ENCODE data around the gene LIPC. TPM values are rescaled to one million over a fixed set of nuclear protein-coding genes. Genes with fewer than 3 reads are reported as not detected.
A peak's percentile ranks its signal among the peaks of the same experiment; 100 is the strongest.

LIPC gene
- total RNA-seq, 1 donor from 2014 or later, result under 0.01 TPM

DNA sequence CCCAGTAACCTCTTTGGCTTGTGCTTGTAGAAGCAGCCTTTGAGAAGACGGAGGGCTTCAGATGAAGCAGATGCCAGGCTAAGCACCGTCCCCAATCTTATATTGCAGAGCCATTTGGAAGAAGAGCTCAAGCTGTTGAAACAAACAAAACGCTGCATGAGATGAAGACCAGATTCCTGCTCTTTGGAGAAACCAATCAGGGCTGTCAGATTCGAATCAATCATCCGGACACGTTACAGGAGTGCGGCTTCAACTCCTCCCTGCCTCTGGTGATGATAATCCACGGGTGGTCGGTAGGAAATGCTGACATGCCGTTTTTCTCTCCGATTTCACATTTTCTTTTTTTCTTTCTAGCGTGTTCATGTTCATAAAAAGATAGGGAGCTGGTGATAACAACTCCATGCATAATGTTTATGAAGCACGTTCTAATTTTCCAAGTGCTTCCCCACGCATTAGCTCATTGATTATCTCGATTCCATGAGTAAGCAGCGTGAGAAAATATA is 106.5 kb downstream of the LIPC start:
- H3K4me3 ChIP-seq (ENCODE audit: low read length in 3 of 3), result no peak overlapping the region
- no peaks in the 10 kb centered on the region for H3K27me3 ChIP-seq (ENCODE audit: control insufficient read depth in 3 of 3, insufficient read depth in 3 of 3, low read length in 3 of 3)
- no peak overlapping the region for H3K9ac ChIP-seq (ENCODE audit: low read depth in 1 of 3, low read length in 3 of 3)
- H3K27ac ChIP-seq (ENCODE audit: low read depth, low read length), result no peak overlapping the region
- peaks cover 13 to 16% (median 15%) of the 10 kb centered on the region in 3 donors for H3K4me1 ChIP-seq (ENCODE audit: control insufficient read depth in 3 of 3, insufficient read depth in 3 of 3, low read length in 3 of 3)
- no peaks in the 10 kb centered on the region for H3K36me3 ChIP-seq (ENCODE audit: control insufficient read depth in 3 of 3, insufficient read depth in 3 of 3, low read length in 3 of 3)
- H3K9me3 ChIP-seq (ENCODE audit: control insufficient read depth in 3 of 3, low read length in 3 of 3), result no peaks in the 10 kb centered on the region

DNA sequence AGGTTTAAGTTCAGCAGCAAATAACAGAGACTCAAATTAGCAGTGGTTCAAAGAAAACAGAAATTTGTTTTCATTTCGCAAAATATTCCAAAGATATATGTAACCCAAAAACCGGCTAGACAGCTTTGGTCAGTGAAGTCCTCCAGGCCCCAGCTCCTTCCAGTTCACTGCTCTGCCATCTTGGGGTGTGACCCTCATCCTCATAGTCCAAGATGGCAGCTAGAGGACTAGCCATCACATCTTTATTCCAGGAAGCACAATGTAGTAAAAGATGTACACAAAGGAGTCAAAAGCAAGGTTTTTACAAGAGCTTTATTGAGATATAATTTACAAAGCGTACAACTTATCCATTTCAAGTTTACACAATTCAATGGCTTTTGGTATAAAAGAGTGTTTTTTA is 107.1 kb downstream of the LIPC start:
- peaks cover 13 to 16% (median 15%) of the 10 kb centered on the region in 3 donors for H3K4me1 ChIP-seq (ENCODE audit: control insufficient read depth in 3 of 3, insufficient read depth in 3 of 3, low read length in 3 of 3)
- no peaks in the 10 kb centered on the region for H3K36me3 ChIP-seq (ENCODE audit: control insufficient read depth in 3 of 3, insufficient read depth in 3 of 3, low read length in 3 of 3)
- H3K27ac ChIP-seq (ENCODE audit: low read depth, low read length), result no peak overlapping the region
- H3K27me3 ChIP-seq (ENCODE audit: control insufficient read depth in 3 of 3, insufficient read depth in 3 of 3, low read length in 3 of 3), result no peaks in the 10 kb centered on the region
- H3K4me3 ChIP-seq (ENCODE audit: low read length in 3 of 3), result no peak overlapping the region
- no peak overlapping the region for H3K9ac ChIP-seq (ENCODE audit: low read depth in 1 of 3, low read length in 3 of 3)
- no peaks in the 10 kb centered on the region for H3K9me3 ChIP-seq (ENCODE audit: control insufficient read depth in 3 of 3, low read length in 3 of 3)

DNA sequence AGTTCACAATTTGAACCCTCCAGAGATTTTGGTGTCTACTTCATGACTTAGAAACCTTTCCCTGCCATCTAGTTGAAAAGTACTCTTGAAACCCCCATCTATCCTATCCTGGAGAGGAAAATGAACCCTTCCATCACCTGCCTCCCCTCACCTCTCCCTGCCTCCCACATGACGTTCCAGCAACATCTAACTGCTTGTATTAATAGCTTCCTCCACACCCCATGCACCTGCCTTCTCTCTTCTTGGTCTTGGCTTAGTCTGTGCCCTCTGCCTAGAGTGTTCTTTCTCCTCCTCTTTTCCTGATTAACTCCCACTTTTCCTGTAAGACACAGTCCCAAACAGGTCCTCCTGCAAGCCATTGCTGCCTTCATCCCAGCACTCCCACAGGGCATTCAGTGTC is 107.8 kb downstream of the LIPC start:
- H3K9ac ChIP-seq (ENCODE audit: low read depth in 1 of 3, low read length in 3 of 3), result no peak overlapping the region
- no peak overlapping the region for H3K4me3 ChIP-seq (ENCODE audit: low read length in 3 of 3)
- no peak overlapping the region for H3K27ac ChIP-seq (ENCODE audit: low read depth, low read length)
- no peaks in the 10 kb centered on the region for H3K27me3 ChIP-seq (ENCODE audit: control insufficient read depth in 3 of 3, insufficient read depth in 3 of 3, low read length in 3 of 3)
- H3K9me3 ChIP-seq (ENCODE audit: control insufficient read depth in 3 of 3, low read length in 3 of 3), result no peaks in the 10 kb centered on the region
- H3K4me1 ChIP-seq (ENCODE audit: control insufficient read depth in 3 of 3, insufficient read depth in 3 of 3, low read length in 3 of 3), result peaks cover 13 to 16% (median 15%) of the 10 kb centered on the region in 3 donors
- H3K36me3 ChIP-seq (ENCODE audit: control insufficient read depth in 3 of 3, insufficient read depth in 3 of 3, low read length in 3 of 3), result no peaks in the 10 kb centered on the region

DNA sequence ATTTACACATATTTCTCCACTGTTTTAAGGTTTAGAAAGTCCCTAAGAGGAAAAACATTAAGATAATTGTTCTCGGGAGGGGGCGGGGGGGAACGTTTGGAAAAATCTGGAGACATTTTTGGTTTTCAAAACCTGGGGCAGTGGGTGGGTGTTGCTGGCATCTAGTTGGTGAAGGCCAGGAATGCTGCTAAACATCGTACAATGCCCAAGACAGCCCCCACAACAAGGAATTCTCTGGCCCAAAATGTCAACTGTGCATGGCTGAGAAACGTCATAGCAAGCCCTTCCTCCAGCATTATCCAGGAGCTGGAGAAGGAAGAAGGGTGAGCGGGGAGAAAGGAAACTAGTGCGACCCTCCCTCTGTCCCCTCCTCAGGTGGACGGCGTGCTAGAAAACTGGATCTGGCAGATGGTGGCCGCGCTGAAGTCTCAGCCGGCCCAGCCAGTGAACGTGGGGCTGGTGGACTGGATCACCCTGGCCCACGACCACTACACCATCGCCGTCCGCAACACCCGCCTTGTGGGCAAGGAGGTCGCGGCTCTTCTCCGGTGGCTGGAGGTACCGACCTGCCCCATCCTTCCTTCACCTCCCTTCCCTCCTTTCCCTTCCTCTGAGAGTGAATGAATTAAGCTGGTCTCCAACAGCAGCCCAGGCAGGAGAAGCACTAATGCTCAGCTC is 109.8 kb downstream of the LIPC start:
- peaks cover 5 to 10% (median 10%) of the 10 kb centered on the region in 3 donors for H3K4me1 ChIP-seq (ENCODE audit: control insufficient read depth in 3 of 3, insufficient read depth in 3 of 3, low read length in 3 of 3)
- H3K27me3 ChIP-seq (ENCODE audit: control insufficient read depth in 3 of 3, insufficient read depth in 3 of 3, low read length in 3 of 3), result no peaks in the 10 kb centered on the region

DNA sequence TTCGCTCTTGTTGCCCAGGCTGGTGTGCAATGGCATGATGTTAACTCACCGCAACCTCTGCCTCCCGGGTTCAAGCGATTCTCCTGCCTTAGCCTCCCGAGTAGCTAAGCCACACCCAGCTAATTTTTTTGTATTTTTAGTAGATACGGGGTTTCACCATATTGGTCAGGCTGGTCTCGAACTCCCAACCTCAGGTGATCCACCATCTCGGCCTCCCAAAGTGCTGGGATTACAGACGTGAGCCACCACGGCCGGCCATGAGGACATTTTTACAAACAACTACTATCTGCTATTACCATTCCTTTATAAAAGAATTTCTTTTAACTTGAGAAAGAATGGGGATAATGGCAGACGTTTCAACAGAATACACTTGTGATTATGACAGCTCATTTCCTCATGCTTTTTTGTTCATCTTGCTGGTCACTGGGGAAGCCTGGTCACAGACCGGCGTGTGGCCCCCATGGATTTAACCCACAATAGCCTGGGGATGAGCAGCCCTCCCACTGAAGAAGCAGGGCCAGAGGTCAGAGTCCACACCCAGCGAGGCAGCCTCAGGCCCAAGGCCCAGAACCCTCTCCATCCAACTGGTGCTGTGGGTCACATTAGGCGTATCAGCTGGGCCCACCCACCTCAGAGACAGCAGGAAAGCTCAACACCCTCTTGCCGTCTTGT is 112.0 kb downstream of the LIPC start:
- H3K36me3 ChIP-seq (ENCODE audit: control insufficient read depth in 3 of 3, insufficient read depth in 3 of 3, low read length in 3 of 3), result no peaks in the 10 kb centered on the region
- no peak overlapping the region for H3K4me3 ChIP-seq (ENCODE audit: low read length in 3 of 3)
- no peak overlapping the region for H3K9ac ChIP-seq (ENCODE audit: low read depth in 1 of 3, low read length in 3 of 3)
- H3K4me1 ChIP-seq (ENCODE audit: control insufficient read depth in 3 of 3, insufficient read depth in 3 of 3, low read length in 3 of 3), result peaks cover 18 to 25% (median 24%) of the 10 kb centered on the region in 3 donors
- H3K27ac ChIP-seq (ENCODE audit: low read depth, low read length), result no peak overlapping the region
- H3K27me3 ChIP-seq (ENCODE audit: control insufficient read depth in 3 of 3, insufficient read depth in 3 of 3, low read length in 3 of 3), result no peaks in the 10 kb centered on the region
- H3K9me3 ChIP-seq (ENCODE audit: control insufficient read depth in 3 of 3, low read length in 3 of 3), result no peaks in the 10 kb centered on the region

More for the DNA sequence above, 109.8 kb downstream of the LIPC start:
- Histone ChIP-seq H3K4me3 (ENCODE audit: low read length in 3 of 3) (no peak overlapping the region), H3K27ac (ENCODE audit: low read depth, low read length) (no peak overlapping the region), H3K9ac (ENCODE audit: low read depth in 1 of 3, low read length in 3 of 3) (no peak overlapping the region), H3K9me3 (ENCODE audit: control insufficient read depth in 3 of 3, low read length in 3 of 3) (no peaks in the 10 kb centered on the region), H3K36me3 (ENCODE audit: control insufficient read depth in 3 of 3, insufficient read depth in 3 of 3, low read length in 3 of 3) (no peaks in the 10 kb centered on the region)

DNA sequence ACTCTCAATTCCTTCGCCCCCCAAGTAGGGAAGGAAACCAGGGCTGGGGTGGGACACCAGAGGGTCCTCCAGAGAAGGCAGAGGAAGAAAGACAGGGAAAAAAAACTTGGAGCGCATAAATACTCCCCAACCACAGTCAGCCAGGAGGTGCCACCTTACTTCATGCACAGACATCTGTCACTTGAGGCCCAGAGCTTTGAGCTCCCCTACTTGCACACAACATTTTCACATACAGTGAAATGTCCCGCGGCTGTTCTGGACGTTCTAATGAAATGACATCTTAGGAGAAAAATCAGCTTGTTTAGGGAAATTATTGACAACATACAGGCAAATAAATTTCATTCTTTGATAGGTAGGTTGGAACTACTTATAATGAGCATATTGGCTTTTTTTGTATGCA is 113.0 kb downstream of the LIPC start:
- Histone ChIP-seq H3K36me3 (ENCODE audit: control insufficient read depth in 3 of 3, insufficient read depth in 3 of 3, low read length in 3 of 3) (no peaks in the 10 kb centered on the region), H3K9me3 (ENCODE audit: control insufficient read depth in 3 of 3, low read length in 3 of 3) (no peaks in the 10 kb centered on the region), H3K27ac (ENCODE audit: low read depth, low read length) (no peak overlapping the region), H3K4me3 (ENCODE audit: low read length in 3 of 3) (no peak overlapping the region), H3K4me1 (ENCODE audit: control insufficient read depth in 3 of 3, insufficient read depth in 3 of 3, low read length in 3 of 3) (peaks cover 25 to 34% (median 33%) of the 10 kb centered on the region in 3 donors), H3K27me3 (ENCODE audit: control insufficient read depth in 3 of 3, insufficient read depth in 3 of 3, low read length in 3 of 3) (no peaks in the 10 kb centered on the region), H3K9ac (ENCODE audit: low read depth in 1 of 3, low read length in 3 of 3) (no peak overlapping the region)

DNA sequence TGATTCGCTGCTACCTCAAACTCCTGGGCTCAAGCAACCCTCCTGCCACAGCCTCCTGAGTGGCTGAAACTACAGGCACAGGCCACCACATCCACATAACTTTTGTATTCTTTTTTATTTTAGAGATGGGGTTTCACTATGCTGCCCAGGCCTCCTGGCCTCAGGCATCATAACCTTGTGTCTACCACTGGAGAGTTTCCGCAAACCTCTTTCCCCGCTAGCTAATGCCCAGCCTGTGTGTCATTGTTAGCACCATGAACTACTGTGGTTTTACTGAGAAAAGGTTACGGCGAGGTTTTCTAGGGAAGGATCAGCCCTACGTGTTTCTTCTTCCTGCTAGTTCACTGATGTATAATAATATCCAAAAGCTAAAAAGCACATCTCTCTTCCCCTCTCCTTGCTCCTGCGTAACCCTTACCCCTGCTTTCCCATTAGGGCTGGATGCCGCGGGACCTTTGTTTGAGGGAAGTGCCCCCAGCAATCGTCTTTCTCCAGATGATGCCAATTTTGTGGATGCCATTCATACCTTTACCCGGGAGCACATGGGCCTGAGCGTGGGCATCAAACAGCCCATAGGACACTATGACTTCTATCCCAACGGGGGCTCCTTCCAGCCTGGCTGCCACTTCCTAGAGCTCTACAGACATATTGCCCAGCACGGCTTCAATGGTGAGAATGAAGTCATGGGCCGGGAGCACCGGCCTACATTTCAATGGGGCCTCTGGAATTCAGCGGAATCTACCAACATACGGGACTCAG is 113.7 kb downstream of the LIPC start:
- Histone ChIP-seq H3K27me3 (ENCODE audit: control insufficient read depth in 3 of 3, insufficient read depth in 3 of 3, low read length in 3 of 3) (no peaks in the 10 kb centered on the region), H3K9ac (ENCODE audit: low read depth in 1 of 3, low read length in 3 of 3) (no peak overlapping the region), H3K4me1 (ENCODE audit: control insufficient read depth in 3 of 3, insufficient read depth in 3 of 3, low read length in 3 of 3) (peaks cover 25 to 39% (median 39%) of the 10 kb centered on the region in 3 donors), H3K27ac (ENCODE audit: low read depth, low read length) (no peak overlapping the region), H3K4me3 (ENCODE audit: low read length in 3 of 3) (no peak overlapping the region), H3K36me3 (ENCODE audit: control insufficient read depth in 3 of 3, insufficient read depth in 3 of 3, low read length in 3 of 3) (no peaks in the 10 kb centered on the region), H3K9me3 (ENCODE audit: control insufficient read depth in 3 of 3, low read length in 3 of 3) (no peaks in the 10 kb centered on the region)

DNA sequence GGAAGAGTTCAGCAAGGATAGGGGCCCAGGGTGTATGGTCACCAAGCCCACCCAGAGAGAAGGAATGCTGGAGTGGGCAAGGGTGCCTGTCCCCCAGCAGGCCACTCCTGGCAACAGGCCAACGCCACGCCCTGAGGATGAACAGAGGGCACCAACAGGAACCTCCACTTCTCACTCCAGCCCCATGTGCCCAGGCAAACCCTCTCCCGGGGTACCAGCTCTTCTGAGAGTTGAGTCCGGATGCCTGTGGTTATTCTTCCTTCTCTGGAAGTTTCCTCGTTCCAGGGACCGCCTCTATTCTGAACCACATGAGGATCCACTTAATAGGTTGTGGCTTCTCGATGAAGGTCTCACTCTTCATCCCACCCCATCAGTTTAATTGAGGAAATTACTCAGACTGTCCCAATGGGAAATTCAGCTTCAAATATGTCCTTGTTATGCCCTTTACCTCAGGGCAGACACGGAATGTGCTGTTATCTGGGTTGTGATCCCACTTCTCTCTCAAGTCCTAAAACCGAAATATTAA is 114.3 kb downstream of the LIPC start:
- Histone ChIP-seq H3K9me3 (ENCODE audit: control insufficient read depth in 3 of 3, low read length in 3 of 3) (no peaks in the 10 kb centered on the region), H3K36me3 (ENCODE audit: control insufficient read depth in 3 of 3, insufficient read depth in 3 of 3, low read length in 3 of 3) (no peaks in the 10 kb centered on the region), H3K27ac (ENCODE audit: low read depth, low read length) (no peak overlapping the region), H3K4me1 (ENCODE audit: control insufficient read depth in 3 of 3, insufficient read depth in 3 of 3, low read length in 3 of 3) (peaks cover 25 to 40% (median 39%) of the 10 kb centered on the region in 3 donors), H3K9ac (ENCODE audit: low read depth in 1 of 3, low read length in 3 of 3) (no peak overlapping the region), H3K27me3 (ENCODE audit: control insufficient read depth in 3 of 3, insufficient read depth in 3 of 3, low read length in 3 of 3) (no peaks in the 10 kb centered on the region), H3K4me3 (ENCODE audit: low read length in 3 of 3) (no peak overlapping the region)

DNA sequence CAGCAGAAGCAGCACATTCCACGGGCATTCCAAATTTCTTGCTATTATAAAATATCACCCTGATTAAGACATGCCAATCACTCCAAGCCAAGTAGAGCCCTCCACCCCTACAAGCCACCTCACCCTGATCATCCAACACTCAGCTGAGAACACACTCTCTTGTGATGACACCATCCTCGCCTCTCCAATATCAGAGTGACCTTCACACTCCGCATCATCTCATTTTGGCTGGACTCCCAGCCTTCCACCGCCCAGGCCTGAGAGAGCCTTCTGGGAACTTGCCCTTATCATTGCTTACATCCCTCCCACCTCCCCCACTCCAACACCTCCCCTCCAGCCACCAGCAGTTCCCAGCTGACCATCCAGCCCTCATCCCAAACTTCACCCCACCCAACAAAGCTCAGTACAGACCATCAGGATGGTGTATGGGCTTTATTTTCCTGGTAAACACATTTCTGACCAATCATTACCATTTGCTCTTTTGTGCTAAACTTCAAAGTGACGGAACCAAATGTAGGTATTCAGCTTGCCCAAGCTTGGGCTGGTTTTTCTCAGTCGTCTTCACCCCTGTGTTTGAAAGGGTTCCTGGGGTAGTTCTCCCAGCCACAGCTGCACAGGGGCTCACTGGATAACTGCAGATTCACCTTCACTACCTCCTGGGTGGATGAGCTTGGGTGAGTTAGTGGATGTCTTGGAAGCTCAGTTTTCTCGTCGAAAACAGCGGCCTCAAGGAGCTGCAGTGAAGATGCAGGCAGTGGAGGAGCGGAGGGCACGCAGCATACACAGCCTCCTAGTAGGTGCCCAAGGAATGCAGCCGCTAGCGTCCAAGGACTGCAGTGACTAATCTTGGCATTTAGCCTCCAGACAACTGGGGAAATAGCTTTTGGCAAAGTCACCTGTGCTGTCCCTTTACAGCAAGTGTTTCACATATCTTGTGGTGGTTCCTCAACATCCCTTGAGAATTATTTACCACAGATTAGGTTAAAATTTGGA is 115.1 kb downstream of the LIPC start:
- peak overlapping the region in 1 of 3 donors; percentile 16 for H3K9ac ChIP-seq (ENCODE audit: low read depth in 1 of 3, low read length in 3 of 3)

More for the DNA sequence above, 115.1 kb downstream of the LIPC start:
- peaks cover 25 to 42% (median 39%) of the 10 kb centered on the region in 3 donors for H3K4me1 ChIP-seq (ENCODE audit: control insufficient read depth in 3 of 3, insufficient read depth in 3 of 3, low read length in 3 of 3)
- H3K36me3 ChIP-seq (ENCODE audit: control insufficient read depth in 3 of 3, insufficient read depth in 3 of 3, low read length in 3 of 3), result no peaks in the 10 kb centered on the region
- no peaks in the 10 kb centered on the region for H3K9me3 ChIP-seq (ENCODE audit: control insufficient read depth in 3 of 3, low read length in 3 of 3)
- H3K4me3 ChIP-seq (ENCODE audit: low read length in 3 of 3), result no peak overlapping the region
- H3K27ac ChIP-seq (ENCODE audit: low read depth, low read length), result no peak overlapping the region
- H3K27me3 ChIP-seq (ENCODE audit: control insufficient read depth in 3 of 3, insufficient read depth in 3 of 3, low read length in 3 of 3), result no peaks in the 10 kb centered on the region

Data from skeletal muscle tissue (tissue), 4 donors.